ENCODE measurements around the gene TMEM250.

The TMEM250 gene

DNA sequence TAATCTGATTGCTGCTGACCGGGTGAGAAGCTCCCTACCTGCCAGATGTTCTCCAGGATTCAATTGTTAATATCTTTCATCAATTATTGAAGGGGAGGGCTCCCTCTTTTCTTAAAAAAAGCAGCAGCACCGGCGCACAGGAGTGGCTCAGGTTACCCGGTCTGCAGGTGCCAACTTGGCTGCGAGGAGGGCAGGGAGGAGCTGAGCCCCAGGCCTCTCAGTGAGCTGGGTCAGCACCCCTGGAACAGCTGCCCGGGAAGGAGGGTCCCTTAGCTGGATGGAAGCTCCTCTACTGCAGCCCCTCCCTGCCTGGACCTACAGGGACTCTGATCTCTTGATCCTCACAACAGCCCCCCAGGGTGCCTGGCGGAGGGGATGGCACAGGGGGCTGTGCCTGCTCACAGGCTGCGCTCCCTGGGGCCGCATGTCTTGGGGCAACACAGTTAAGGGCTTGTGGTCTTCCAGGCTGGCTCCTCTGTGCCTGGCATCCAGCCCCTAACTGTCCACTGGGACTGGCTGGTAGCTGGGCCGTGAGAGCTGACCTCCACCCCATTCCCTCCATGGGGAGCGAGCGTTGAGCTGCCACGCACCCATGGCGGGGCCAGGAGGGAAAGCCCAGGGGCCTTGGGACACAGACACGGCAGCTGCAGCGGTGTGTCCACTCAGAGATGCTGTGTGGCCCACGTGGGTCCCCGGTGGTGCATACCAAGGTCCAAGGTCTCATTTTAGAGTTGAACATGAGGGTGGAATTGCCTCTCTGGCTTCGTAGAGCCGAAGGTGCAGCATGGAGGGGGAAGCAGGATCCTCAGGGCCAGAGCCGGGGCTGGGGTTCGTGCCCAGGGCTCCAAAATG lies 28.6 kb upstream of the TMEM250 start:
- no peak for DNase-seq (ENCODE audit: low read depth)

DNA sequence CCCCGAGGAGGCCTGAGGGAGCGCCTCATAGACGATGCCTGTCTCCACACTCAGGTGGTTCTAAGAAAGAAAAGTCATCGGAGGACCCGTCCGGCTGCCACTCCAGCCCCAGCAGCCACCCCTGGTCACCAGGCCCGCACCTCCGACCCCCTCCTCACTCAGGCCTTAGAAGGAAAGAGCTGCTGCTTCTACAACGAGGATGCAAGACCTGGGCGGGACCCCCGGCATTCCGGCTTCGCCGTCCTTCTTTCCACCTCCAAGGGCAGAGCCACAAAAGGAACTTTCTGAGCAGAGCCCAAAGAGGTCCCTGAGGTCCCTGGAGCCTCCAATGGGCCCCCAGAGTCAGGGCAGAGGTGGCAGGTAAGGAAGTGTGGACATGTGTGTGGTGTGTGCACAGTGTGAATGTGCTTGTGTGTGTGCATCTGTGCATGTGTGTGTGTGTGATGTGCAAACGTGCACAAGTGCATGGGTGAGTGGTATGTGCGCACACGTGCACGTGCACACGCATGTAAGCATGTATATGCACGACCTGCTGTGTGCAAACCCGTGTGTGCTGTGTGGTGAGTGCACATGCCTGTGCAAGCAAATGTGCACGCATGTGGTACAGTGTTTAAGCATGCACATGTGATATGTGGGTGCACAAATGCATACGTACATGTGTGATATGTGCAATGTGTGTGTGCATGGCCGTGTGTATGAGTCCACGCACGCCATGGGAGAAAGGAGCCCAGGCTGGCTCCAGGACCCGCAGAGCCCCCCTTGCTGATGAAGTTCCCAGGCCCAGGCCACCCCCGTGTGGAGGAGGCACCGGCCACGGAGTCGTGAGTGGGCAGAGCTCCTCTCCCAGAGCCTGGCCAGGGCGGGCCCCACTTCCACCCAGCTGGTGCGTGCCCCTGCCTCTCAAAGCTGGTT lies 27.7 kb upstream of the TMEM250 start:
- no peak for DNase-seq (ENCODE audit: low read depth)

DNA sequence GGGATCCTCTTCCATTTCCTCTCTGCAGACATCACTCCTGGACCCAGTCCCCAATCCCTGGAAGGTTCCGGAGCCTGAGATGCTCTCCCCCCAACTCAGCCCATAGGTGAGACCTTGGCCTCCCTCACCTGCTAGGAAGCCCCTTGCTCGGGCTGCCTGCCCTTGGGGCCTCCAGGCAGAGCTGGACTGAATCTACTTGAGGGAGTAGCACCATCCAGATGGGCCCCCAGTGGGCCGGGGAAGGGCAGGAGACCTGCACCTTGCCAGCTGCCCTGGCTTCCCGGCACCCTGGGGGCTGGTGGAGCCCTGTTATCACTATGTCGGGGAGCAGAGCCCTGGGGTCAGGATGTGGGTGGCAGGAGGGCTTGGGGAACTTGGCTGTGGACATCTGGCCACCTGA lies 26.9 kb upstream of the TMEM250 start:
- no peak for DNase-seq (ENCODE audit: low read depth)

DNA sequence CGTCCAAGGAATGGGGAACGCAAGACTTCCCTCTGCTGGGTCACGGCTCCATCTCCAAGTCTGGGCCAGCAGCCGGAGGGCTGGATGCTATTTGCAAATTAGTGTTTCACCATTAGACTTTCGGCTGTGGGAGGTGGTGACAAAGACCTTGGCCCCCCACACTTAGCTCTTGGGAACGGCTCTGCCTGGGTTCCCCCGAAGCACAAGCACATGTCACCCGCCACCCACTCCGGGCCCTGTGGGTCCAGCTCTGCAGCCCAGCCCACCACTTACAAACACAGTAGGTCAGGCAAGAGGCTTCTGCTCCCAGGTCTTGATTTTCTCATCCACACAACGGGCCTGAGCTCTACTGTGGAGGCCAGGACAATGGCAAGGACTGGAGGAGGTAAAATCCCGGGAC lies 25.8 kb upstream of the TMEM250 start:
- DNase-seq (ENCODE audit: low read depth): no peak

DNA sequence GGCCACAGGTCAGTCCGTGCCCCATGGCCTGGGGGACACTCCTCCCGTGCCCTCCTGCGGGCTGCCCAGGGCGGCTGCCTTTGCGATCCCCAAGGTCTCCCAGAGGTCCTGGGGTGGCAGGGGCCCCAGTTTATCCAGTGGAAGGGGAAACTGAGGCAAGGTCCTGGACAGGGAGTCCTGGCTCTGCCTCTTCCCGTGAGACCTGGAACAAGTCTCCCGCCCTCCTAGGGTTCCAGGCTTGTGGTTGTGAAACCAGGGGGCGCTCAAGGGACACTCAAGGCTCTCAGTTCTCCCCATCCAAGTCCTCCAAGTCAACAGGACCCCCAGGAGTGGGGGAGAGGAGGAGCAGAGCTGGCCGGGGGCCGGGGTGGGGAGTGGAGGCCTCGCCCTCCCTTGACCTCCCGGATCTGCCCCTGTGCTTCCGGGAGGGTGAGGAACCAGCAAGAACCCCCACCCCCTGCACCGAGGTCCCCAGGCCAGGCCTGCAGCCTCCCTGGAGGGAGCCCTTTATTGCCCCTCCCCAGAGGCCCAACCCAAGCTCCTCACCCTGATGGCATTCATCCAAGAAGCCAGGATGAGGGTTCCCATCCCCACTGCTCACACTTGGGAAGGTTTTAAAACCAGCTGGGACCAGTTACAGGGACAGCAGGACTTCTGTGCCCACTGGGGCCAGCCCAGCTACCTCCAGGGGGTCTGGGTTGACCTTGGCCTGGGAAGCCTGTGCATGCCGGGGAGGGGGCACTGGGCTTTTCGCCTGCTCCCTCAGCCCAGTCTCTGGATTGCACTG lies 24.7 kb upstream of the TMEM250 start:
- DNase-seq (ENCODE audit: low read depth): peak; percentile 50

DNA sequence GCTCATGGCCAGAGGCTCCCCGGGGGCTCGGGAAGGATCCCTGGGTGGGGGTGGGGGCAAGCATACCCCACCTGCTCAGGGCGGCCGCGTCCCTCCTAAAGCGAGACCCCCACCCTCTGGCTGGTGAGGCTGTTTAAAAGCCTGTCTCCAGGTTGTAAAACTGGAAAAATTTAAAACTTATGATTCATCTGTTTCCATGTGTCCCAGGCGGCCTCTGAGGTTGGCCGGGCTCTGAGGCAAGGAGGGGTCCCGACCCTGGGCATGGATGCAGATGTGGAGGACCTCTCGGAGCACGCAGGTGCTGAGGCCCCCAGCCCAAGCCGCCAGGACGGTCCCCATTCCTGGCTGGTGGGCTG lies 24.2 kb upstream of the TMEM250 start:
- no peak for DNase-seq (ENCODE audit: low read depth)

DNA sequence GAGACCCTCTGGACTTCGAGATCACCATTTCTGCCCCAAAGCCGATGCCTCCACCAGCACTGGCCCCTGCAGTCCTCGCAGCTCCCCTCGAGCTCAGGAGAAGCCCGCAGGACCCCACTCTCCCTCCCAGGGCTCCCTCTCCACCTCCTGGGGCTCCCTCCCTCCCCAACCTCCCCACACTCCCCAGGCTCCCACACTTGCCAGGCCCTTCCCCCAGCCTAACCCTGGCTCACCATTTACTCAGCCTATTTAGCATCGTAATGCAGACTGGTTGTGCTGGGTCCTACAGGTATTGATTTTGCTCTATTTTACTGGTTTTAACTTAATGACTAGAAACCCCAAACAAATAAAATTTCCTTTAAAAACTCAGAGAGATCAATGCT lies 23.7 kb upstream of the TMEM250 start:
- DNase-seq (ENCODE audit: low read depth): no peak

DNA sequence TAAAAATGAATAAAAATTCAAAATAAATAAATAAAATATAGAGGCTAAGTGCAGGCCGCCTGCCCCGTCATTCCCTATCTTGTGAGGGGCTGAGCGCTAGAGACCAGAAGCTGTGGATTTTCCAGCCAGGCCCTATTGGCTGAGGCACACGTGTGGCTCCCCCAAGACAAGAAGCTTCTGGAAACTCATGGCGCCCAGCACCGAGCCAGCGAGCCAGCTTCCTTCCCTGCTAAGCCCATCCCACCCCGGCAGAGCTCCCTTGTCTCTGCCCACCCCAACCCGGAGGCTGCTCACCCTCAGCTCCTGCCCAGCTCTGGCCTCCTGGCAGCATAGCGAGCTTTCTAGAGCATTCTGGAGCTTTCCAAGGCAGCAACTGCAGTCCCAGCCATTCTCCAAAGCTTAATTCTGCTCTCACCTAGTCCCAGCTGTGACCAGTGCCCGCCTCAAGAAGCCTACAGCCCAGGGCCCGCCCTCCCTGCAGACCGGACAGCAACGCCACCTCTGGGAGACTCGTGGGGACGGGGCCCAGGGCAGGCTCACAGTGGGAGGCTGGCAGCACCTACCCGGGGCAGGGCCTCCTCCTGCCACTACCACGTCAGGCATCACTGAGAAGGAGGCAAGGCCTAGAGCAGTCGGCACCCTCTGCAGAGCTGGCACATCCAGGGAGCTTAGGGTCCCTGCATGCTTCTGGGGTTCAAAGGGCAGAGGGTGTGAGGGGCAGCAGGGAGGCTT lies 23.2 kb upstream of the TMEM250 start:
- no peak for DNase-seq (ENCODE audit: low read depth)

DNA sequence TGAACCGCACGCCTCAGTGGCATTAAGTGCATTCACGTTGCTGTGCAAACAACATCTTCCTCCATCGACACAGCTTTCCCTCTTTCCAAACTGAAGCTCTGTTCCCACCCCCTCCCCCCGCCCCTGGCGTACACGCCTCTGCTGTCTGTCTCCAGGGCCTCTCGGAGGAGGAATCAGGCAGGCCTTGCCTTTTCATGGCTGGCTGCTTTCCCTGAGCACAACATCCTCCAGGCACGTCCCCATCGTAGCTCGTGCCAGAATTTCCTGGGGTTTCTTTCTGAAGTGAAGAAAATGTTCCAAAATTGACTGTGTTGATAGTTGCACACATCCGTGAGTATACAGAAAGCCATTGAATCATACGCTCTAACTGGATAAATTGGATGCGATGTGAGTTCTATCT lies 22.3 kb upstream of the TMEM250 start:
- no peak for DNase-seq (ENCODE audit: low read depth)

DNA sequence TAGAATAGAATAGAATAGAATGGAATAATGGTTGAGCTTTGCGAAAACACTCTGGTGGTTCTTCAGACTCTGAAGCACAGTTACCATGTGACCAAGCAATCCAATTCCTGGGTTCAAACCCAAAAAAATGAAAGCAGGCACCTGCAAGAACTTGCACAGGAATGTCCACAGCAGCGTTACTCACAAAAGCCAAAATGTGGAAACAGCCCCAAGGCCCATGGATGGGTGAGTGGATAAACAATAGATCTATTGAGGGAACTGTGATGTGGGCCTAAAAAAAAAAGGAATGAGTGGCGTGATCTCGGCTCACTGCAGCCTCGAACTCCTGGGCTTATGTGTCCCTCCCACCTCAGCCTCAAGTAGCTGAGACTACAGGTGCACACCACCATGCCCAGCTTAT lies 21.4 kb upstream of the TMEM250 start:
- DNase-seq (ENCODE audit: low read depth): no peak

DNA sequence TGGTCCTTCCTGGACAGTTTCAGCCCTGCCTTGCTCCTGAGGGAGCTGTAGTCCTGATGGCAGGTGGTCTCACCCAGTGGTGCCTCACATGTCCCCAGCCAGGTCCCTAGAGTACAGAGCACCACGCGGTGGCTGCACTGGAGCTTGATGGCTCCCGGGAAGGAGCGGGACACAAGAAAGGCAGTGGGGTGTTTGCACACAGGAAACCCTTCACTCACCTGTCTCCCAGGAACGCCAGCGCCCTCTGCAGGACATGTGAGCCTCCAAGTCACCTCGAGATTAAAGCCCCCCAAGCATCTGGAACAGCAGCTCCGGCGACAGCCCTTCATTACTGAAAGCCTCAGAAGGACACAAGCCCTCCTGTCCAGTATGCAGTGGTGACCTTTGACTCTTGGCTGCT lies 19.9 kb upstream of the TMEM250 start:
- peak; percentile 61 for DNase-seq (ENCODE audit: low read depth)

DNA sequence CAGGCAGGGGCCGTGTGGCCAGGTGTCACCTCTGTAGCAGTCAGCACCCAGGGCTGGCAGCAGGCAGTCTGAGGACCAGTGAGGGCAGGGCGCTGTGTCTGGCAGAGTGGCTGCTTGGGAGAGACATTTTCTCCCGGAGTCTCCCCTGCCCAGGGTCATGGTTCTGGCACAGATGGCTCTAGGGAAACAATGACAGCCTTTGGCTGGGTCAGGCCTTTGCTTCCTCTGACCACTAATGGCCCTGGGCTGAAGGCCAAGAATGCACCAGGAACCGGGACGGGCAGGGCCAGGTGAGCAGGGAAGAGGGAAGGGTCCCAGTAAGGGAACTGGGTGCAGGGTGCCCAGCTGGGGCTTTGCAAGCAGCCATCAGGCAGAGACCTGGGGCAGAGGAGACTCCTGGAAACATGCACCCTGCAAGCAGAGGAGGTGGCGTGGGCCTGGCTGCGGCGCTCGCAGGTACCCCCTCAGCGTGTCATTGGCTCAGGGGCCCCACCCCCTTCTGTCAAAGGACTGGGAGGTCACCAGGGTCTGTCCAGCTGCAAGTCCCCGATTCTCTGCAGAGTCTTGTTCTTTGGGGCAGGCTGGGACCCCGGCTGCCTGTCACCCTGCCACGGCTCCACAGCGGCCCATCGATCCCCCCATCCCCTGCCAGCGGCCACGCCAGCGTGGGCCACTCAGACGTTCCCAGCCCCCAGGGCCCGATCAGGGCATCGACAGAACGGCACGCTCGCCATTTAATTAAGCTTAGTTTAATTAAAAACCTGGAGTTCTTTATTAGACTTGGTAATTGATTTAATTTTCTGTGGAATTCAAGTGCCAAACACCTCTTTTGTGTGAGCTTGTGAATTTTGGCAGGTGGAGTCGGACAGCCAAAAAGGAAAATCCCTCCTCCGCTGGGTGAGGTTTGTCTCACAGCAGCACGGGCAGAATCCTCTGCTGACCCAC lies 18.9 kb upstream of the TMEM250 start:
- DNase-seq (ENCODE audit: low read depth): no peak

DNA sequence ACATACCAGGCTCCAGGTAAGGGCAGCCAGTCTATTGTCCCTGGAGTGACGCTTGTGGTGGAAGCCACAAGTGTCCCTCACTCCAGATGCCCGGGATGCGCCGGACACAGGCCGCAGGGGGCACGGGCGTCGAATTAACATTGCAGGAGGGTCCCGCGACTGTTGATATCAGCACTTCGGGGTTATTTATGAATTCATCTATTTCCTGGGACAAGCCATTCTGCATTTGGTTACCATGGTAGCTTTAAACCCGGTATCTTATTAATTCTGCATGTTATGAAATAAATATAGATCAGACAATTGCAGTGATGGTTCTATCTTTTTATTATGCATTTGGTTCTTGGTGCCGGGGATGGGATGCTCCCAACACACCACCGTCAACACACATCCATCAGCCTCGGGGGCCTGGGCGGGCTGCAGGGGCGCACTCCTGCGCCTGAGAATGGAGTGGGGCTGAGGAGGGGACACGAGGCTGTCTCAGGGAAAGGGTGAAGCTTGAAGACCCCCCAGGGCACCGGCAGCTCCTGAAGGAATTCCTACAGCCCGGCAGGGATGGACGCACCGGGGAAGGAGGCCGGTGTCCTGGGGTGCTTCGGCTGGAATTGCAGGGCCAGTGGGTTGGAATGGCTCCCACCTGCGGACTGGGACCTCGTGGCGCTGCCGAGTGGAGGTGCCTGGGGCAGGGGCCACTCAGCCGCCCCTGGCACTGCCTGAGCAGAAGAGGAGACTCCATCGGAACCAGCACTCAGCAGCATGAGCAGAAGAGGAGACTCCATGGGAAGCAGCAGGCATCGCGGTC lies 17.7 kb upstream of the TMEM250 start:
- DNase-seq (ENCODE audit: low read depth): no peak

DNA sequence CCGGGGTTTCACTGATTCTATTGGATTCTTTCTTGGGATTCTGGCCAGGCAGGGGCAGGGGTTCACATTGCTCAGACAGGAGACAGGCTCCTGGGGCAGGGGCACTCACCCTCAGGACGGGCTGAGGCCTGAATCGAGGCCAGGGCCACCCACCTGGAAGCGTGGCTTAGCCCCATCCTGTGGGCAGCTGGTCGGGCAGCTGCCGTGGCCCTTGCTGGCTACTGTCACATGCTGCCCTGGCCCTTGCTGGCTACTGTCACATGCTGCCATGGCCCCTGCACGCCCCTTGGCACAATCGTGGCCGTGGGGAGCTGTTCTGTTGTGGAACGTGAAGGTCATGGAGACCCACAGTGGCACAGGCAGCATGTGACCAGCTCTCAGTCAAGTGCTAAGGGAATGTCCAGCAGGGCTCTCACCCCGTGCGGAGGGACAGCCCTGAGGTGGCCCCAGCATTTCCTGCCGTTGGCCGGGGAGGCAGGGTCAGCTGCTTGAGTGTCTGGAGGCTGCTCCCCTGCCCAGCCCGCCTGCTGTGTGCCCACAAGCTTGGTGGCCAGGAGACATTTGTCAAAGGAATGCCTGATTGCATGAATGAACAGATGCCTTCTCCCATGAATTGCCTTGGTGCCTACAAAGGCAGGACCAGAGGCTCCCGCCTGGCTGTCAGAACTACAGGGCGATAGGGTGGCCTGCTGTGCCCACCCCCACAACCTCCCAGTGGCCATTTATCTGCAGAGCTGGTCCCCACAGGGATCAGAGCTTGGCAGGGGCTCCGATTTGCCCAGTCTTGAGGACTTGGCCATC lies 16.9 kb upstream of the TMEM250 start:
- no peak for DNase-seq (ENCODE audit: low read depth)

DNA sequence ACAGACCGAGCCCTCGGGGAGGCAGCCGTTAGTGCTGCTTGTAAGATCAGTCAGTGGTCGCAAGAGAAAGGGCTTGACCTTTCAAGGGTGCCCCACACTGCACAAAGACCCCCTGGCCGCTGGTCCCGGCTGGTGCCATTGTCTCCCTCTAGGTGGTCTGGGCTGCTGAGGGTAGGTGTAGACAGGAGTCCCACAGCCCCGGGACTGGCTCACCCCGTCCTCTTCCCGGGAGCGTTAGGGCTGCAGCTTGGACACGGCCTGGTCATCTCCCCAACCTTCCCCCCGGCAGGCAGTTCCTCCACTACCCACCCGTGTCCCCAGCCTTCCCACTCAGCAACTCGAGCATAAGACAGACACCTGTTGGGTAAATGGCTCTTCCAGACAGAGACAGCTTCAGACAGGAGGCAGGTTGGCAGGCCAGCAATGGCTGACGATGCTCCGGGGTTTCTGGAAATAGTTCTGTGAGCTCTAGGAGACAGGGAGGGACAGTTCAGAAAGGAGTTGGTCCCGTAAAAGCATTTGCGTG lies 15.3 kb upstream of the TMEM250 start:
- no peak for DNase-seq (ENCODE audit: low read depth)

DNA sequence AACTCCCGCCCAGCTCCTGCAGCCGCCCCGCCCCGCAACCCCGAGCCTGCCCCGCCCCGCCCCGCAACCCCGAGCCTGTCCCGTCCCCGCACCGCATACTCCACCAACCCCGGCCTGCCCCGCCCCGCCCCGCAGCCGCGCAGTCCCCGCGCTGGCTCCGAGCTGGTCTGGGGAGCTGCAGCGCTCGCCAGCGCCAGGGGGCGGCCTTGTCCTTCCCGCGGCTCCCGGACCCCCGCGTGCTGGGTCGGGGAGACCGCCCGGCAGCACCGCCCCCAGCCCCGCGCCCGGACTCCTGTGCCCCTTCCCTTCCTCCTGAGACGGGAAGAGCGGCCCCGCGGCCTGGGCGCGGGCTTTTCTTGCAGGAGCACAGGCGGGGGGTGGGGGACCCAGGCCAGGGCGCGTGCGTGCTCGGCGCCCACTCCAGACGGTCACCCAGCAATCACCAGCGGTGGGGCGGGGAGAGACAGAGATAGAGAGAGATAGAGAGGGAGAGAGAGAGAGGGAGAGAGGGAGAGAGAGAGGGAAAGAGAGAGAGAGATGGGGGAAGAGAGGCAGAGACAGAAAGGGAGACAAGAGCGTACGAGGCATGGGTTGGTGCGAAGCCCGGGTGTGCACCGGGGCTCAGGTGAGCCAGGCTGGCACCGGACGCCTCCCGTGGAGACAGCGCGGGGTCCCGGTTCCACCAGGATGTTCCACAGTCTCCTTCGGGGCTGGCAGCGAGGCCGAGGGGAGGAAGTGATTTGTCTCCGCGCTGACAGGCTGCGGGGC lies 14.7 kb upstream of the TMEM250 start:
- DNase-seq (ENCODE audit: low read depth): peak; percentile 31

DNA sequence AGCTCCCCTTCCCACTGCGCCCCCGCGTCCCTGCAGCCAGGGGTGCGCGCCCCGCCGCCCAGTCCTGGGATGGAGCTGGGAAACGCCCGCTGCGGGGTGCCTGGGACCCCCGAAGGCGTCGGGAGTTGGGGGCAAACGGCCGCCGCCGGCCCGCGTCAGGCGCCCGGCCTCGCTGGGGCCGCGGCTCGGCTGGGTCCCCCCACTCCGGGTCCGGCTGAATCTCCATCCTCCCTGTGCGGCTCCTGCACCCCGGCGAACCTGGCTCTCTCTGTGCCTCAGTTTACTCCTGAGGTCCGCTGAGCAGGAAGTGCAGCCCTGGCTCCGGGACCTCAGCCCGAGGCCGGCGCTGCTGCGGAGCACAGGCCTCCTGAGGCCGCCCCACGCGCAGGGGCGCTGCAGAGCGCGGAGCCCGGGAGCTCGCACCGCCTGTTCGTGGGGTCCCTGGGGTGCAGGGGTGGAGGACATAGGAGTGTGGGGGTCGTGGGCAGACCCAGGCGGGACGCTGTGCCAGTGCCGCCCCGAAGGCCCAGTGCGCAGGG lies 13.9 kb upstream of the TMEM250 start:
- no peak for DNase-seq (ENCODE audit: low read depth)

Measured in ELR (cell line).